ENCODE data around the gene KLRC1. TPM values are rescaled to one million over a fixed set of nuclear protein-coding genes. Genes with fewer than 3 reads are reported as not detected.

KLRC1 gene
- total RNA-seq, 1 experiment from 2014 or later = not detected

DNA sequence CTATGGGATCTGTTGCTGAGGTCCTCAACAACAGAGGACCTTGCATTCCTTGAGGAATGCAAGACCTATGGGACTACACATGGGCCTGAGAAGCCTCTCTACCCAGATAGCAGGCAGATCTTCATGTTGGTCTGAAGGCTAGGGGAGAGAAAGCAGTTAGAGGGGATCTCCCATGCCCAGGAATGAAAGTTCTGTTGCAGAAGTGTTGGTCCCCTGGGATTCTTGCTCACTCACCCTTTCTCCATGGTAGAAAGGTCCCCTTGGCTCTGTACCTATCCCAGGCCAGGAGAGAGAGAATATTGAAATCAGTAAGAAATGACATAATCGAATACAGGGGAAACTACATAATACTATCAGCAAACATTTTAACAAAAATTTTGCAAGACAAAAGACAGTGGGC is 16.5 kb upstream of the KLRC1 start:
- Mint-ChIP-seq H3K4me3 (ENCODE audit: unreplicated experiment) (no peak overlapping the region), H3K9me3 (ENCODE audit: unreplicated experiment) (no peaks in the 10 kb centered on the region), H3K27ac (ENCODE audit: unreplicated experiment) (no peak overlapping the region), H3K4me1 (ENCODE audit: low read depth, unreplicated experiment) (no peaks in the 10 kb centered on the region), H3K36me3 (ENCODE audit: insufficient read depth, unreplicated experiment) (no peaks in the 10 kb centered on the region), H3K27me3 (ENCODE audit: insufficient read depth, unreplicated experiment) (peaks cover 13% of the 10 kb centered on the region)
- TF ChIP-seq, protein P1, sequence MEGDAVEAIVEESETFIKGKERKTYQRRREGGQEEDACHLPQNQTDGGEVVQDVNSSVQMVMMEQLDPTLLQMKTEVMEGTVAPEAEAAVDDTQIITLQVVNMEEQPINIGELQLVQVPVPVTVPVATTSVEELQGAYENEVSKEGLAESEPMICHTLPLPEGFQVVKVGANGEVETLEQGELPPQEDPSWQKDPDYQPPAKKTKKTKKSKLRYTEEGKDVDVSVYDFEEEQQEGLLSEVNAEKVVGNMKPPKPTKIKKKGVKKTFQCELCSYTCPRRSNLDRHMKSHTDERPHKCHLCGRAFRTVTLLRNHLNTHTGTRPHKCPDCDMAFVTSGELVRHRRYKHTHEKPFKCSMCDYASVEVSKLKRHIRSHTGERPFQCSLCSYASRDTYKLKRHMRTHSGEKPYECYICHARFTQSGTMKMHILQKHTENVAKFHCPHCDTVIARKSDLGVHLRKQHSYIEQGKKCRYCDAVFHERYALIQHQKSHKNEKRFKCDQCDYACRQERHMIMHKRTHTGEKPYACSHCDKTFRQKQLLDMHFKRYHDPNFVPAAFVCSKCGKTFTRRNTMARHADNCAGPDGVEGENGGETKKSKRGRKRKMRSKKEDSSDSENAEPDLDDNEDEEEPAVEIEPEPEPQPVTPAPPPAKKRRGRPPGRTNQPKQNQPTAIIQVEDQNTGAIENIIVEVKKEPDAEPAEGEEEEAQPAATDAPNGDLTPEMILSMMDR (IDR thresholded peaks at IDR 0.05; ENCODE audit: insufficient read depth in 1 of 2, low read depth in 1 of 2, low read length in 1 of 2, severe bottlenecking in 1 of 2, unreplicated experiment in 1 of 2) = no peak
- Histone ChIP-seq H3K9me3 (no peaks in the 10 kb centered on the region), H3K27me3 (replicated peaks; ENCODE audit: control insufficient read depth, insufficient read depth, low read length) (no peaks in the 10 kb centered on the region), H3K36me3 (ENCODE audit: control insufficient read depth, insufficient read depth, low read length) (no peaks in the 10 kb centered on the region), H3K4me3 (ENCODE audit: low read depth, low read length) (no peak overlapping the region), H3K4me1 (no peaks in the 10 kb centered on the region)
- DNase-seq = no peak
- ChIA-PET POLR2A (no interaction called here), CTCF (no interaction called here)
- no TSS peak for BruUV-seq (replicated peaks)
- intact Hi-C loops (cut with micrococcal nuclease; ENCODE audit: unreplicated experiment) = no loop called here

DNA sequence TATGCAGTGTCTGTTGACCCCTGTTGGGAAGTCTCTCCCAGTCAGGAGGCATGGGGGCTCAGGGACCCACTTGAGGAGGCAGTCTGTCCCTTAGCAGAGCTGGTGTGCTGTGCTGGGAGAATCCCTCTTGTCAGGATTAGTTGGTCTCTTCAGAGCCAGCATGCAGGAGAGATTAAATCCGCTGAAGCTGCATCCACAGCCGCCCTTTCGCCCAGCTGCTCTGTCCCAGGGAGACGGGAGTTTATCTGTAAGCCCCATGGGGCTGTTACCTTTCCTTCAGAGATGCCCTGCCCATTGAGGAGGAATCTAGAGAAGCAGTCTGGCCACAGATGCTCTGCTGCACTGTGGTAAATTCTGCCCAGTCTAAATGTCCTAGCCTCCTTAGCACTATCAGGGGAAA is 13.1 kb upstream of the KLRC1 start:
- H3K9me3 ChIP-seq = peaks cover 7% of the 10 kb centered on the region
- DNase-seq = no peak
- no TSS peak for BruUV-seq (replicated peaks)
- ChIA-PET CTCF (no interaction called here), POLR2A (no interaction called here)
- Mint-ChIP-seq H3K9me3 (ENCODE audit: unreplicated experiment) (no peaks in the 10 kb centered on the region), H3K4me1 (ENCODE audit: low read depth, unreplicated experiment) (no peaks in the 10 kb centered on the region), H3K27ac (ENCODE audit: unreplicated experiment) (no peak overlapping the region), H3K27me3 (ENCODE audit: insufficient read depth, unreplicated experiment) (peaks cover 23% of the 10 kb centered on the region), H3K36me3 (ENCODE audit: insufficient read depth, unreplicated experiment) (no peaks in the 10 kb centered on the region), H3K4me3 (ENCODE audit: unreplicated experiment) (no peak overlapping the region)
- no peaks in the 10 kb centered on the region for H3K36me3 ChIP-seq (ENCODE audit: control insufficient read depth, insufficient read depth, low read length)
- no peak overlapping the region for H3K4me3 ChIP-seq (ENCODE audit: low read depth, low read length)
- no peaks in the 10 kb centered on the region for H3K4me1 ChIP-seq
- H3K27me3 ChIP-seq (replicated peaks; ENCODE audit: control insufficient read depth, insufficient read depth, low read length) = no peaks in the 10 kb centered on the region
- TF ChIP-seq, protein P1 (IDR thresholded peaks at IDR 0.05; ENCODE audit: insufficient read depth in 1 of 2, low read depth in 1 of 2, low read length in 1 of 2, severe bottlenecking in 1 of 2, unreplicated experiment in 1 of 2) = no peak
- intact Hi-C loops (cut with micrococcal nuclease; ENCODE audit: unreplicated experiment) = no loop called here

DNA sequence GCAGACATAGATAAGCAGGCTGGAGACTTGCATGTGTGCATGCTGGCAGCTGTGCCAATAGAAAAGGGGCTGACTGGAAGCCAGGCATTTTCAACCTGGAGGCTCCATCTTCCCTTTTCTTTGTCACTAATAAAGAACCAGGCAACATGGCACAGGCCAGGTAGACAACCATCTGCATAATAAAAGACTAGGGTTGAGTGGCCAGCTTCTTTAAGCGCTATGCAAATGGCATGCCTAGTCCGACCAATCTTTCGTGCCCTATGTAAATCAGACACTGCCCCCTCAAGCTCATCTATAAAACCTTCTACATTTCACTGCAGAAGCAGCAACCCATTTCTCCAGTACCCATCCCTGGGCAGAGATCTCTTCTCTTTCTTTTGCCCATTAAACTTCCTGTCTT is 4.6 kb upstream of the KLRC1 start:
- intact Hi-C loops (cut with micrococcal nuclease; ENCODE audit: unreplicated experiment) = no loop called here
- no peaks in the 10 kb centered on the region for H3K4me1 Mint-ChIP-seq (ENCODE audit: low read depth, unreplicated experiment)
- H3K4me3 ChIP-seq (ENCODE audit: low read depth, low read length) = no peak overlapping the region
- no peaks in the 10 kb centered on the region for H3K36me3 Mint-ChIP-seq (ENCODE audit: insufficient read depth, unreplicated experiment)
- BruUV-seq (replicated peaks) = no TSS peak
- no peaks in the 10 kb centered on the region for H3K4me1 ChIP-seq
- H3K9me3 ChIP-seq = peaks cover 27% of the 10 kb centered on the region
- no peak overlapping the region for H3K4me3 Mint-ChIP-seq (ENCODE audit: unreplicated experiment)
- no peak overlapping the region for H3K27ac Mint-ChIP-seq (ENCODE audit: unreplicated experiment)
- H3K36me3 ChIP-seq (ENCODE audit: control insufficient read depth, insufficient read depth, low read length) = no peaks in the 10 kb centered on the region
- TF ChIP-seq, protein P1 (IDR thresholded peaks at IDR 0.05; ENCODE audit: insufficient read depth in 1 of 2, low read depth in 1 of 2, low read length in 1 of 2, severe bottlenecking in 1 of 2, unreplicated experiment in 1 of 2) = no peak
- H3K27me3 Mint-ChIP-seq (ENCODE audit: insufficient read depth, unreplicated experiment) = no peaks in the 10 kb centered on the region
- CTCF ChIA-PET = no interaction called here
- no peak for DNase-seq
- H3K27me3 ChIP-seq (replicated peaks; ENCODE audit: control insufficient read depth, insufficient read depth, low read length) = no peaks in the 10 kb centered on the region
- peaks cover 36% of the 10 kb centered on the region for H3K9me3 Mint-ChIP-seq (ENCODE audit: unreplicated experiment)
- POLR2A ChIA-PET = no interaction called here
